HG03354 (cell line): Measurements from ENCODE around the gene RAB3C.

Source experiments
- ATAC-seq: cut with Tn5 transposase; IDR thresholded peaks from one replicate; pipeline ENCODE4 v1.9.1; 2021; ENCODE audit warnings: mild to moderate bottlenecking; ENCODE audit not compliant: unreplicated experiment, poor library complexity, severe bottlenecking

RAB3C gene

DNA sequence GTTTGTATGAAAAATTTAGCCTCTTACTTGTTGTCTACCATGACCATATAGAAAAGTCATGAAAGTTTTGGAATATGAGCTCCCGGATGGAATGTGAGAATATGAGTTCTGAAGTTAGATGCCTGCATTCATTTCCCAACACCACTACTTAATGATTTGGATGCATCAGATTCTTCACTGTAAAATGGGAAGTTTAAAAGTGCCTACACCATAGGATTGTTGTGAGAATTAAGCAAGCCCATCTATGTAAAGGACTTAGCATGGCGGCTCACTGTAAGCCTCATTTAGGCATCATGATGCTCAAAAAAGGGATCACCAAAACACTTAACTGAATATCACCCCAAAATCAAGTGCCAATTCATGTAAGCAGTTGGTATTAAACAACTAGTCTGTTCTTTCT, 177.3 kb downstream of the RAB3C start:
- peak; percentile 6 for ATAC-seq

DNA sequence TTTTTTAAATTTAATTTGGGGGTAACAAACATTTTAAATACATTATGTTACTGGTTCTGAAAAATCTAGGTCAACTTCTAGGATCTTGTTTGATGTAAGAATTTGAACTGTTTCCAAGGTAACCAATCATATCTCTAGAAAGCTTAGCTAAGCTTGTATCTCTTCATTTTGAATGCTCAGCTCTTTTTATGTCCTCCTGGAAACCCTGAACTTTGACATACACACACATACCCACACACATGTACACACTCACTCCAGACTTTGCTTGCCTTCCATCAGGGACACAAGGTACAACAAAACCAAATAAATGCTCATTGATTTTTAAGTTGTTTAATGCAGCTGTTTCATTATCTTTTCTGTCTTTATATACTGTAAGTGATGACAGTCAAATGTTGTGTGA, 178.5 kb downstream of the RAB3C start:
- no peak for ATAC-seq

DNA sequence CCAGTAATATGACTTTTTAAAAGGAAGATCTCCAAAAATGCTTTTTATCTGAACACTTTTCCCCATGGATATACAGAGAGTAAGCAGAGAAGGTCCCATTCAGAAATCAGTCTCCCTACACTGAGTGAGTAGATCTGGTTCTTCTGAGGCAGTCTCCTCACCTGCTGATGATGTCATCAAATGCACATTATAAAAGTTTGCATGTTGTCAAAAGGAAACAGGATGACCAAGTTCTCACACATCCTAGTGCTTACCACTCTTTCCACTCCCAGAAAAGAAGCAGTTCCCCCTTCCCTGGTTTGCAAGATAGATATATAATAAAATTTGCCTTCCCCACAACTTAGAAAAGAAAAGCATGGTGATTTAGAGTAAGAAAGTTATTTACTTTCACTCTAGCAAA, 180.5 kb downstream of the RAB3C start:
- ATAC-seq, result peak; percentile 36

DNA sequence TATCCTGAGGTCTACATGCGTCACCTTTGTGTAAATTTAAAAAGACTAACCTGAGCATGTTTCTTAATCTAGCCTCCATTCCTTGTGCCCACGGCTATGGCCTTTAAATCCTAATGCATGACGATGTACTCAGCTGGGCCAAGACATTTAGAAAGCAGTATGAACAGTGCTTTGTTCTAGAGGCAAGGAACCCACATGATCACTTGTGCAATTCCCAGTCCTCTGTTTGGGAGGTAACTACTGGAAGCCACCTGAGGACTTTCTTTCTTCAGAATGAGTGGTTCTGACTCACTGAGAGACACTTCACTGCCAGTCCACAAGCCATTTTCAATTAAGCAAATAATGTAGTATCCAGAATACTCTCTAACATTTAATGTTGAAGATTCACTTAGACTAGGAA, 181.3 kb downstream of the RAB3C start:
- no peak for ATAC-seq

DNA sequence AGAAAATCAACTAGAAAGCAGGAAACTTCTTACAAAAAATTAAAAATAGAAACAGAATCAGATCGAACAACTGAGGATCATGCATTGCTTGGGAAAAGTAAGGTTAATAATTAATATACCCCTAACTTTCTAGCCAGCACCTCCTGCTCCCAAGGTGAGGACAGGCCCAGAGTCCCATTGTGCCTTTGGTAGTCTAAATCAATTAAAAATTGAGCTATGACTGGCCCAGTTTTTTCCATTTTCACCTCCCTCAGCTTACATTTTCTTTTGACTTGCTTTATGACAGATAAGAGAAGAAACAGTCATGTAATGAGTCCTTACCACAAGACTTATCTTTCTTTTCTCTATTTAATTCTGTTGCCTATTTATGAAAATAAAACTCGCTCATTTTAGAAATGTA, 182.2 kb downstream of the RAB3C start:
- no peak for ATAC-seq

DNA sequence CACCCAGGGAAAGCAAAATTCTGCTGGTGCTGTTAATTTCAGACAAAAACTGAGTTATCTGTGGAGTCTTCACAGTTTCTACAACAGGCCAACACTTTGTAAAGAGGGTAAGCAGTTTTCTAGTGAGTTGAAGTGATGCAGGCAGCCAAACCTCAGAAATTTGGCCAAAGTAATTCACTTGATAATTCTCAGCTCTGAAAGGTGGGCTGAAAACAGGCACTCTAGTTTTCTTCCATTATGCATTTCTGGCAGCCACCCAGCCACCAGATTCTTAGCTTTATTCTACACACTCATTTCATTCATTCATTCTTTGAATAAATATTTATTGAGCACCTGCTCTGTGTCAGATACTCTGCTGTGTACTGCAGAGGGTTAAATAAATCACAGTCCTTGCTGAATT, 184.2 kb downstream of the RAB3C start:
- no peak for ATAC-seq

DNA sequence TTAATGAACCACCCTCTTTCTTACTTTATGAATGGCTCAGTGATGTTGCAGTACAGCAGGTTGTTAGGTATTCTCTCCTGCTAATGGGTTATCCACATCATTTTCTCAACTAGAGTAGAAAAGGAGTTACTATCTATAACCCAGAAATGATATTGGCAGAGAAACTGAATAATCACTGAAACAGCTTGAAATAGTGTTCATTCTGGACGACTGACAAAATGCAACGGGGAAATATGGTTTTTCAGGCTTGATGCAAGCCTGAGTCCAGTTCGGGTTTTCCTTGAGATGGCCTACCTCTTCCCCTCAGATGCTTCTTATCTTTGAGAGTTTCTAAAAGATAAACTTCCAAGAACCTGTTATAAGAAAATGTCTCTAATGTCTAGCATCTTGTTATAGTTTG, 187.3 kb downstream of the RAB3C start:
- ATAC-seq, result no peak

DNA sequence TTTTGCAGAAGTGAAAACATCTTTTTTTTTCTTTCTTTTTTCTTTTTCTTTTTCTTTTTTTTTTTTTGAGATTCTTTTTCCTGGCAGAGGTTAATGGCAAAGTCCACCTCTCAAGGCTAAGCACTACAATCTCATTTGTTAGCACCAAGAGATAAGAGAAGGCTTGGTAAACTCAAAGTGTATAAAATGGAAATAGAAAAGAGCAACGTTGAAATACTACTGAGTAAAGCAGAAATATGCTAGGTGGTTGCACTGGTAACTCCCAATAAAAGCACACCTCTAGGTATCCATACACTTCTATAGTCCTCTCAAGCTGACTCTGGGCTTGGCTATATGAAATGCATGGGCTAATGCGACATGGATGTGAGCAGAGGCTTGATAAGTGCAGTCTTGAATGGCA, 188.9 kb downstream of the RAB3C start:
- no peak for ATAC-seq

DNA sequence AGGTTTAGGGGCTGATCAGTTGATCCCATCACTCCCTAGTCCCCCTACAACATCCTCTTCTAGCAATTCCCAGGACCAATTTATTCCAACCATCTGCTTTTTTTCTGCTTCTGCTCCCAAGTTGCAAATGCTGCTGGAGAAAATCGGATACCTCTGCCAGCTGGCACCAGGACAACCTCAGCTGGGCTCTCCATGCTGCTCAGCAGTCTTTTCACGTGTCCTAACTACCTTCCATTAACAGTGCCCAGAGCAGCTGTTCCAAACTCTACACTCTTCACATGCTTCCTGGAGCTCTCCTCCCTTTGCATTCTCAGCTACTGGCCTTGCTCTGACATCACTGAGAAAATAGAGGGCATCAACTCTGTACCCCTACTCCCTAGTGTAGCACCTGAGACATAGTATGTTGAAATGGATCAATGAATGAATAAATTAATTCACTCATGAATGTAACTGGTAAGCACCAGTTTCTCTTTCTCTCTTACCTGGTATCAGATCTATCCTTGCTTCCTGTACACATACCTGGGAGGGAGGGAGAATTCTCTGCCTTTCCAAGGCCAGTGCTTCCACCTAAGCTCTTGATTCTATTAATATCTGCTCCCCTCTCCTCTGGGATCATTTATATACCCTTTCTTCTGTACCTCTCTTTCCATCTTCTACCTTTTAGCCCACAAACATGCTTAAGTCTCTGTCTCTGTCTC, 191.0 kb downstream of the RAB3C start:
- ATAC-seq, result no peak

DNA sequence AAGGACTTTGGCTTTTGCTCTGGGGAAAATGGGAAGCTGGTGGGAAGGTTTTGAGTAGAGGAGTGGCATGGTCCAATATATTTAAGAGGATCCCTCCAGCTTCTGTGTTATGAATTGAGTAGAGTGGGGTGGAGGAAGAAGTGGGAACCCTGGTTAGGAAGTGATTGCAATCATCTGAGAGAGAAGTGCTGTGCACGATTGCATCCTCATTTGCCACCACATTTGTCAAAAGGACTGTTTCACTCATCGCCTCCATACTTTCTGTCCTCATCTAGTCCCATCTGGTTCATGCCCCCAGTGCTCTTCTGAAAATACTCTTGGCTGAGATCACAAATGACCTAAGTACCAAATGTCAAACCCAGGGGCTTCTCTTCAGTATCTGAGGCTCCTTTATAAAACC, 192.1 kb downstream of the RAB3C start:
- ATAC-seq, result no peak

DNA sequence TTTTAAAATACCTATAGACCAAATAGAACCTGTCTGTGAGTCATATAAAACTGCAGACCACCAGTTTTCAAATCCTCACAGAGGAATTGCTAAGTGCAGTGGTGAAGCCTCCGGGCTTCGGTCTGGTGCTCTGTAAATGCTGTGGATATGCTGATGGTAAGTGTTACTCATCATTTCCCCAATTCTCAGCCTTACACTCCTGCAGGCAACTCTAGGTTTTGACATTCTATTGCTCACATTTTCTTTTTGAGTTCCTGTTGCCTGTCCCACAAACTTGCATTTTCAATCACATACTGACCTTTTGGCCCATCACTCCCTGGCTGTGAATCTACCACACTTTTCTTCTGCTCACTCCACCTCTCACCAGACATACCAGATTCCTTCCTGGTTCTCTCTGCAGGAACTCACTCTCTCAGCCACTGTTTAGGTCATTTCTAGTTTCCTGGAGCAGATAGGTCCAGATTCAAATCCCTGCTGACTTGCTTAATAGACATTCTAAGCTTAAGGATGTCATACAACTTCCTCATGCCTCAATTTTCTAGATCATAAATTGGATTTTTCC, 192.9 kb downstream of the RAB3C start:
- peak; percentile 67 for ATAC-seq

DNA sequence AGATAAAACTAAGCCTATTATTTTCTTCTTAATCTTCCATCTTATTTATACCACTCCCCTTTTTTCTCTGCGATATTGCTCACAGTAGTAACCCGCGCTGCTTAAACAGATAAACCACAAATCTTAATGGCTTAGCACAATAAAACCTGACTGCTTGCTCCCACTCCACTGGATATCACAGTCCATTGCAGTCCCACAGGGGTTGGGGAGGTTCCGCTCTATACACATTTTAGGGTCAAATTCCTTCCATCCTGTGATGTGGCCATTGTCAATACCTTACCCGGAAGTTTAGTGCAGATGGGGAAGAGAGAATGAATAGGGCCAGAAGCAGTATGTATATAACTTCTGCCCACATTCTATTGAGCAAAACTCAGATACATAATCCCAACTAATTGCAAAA, 193.7 kb downstream of the RAB3C start:
- no peak for ATAC-seq

DNA sequence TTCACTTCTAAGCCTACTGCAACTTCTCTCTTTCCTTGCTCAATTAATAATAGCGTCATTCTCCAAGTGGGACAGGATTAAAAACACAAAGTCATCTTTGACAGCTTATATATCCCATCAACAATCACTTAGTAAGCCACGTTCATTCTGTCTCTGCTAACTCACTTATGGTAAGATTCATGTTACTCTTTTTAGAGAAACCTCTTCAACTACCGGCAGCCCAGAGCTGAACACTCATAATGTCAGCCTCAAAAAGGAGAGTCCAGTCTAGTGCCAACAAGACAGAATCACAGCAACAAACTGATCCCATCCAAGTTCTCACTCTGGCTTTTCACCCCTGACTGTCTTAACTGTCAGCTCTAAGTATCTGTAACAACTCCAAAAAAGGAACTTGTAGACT, 196.0 kb downstream of the RAB3C start:
- ATAC-seq, result no peak

DNA sequence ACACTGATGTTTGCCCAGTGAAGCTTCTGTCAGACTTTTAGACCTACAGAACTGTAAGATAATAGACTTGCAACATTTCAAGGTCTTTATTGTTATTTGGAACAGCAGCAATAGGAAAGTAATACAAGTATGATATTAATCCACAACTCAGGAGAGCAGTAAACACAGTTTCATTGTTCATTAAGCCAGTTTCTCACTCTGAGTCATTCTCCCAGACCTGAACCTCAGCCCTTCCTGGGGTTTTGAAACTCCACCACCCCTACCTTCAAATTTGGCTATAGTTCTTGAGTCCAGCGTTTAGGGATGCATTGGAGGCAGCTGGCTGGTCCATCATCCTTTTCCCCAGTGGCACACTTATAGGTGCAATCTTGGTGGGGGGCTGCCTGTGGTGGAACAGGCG, 203.2 kb downstream of the RAB3C start:
- ATAC-seq, result peak; percentile 92

DNA sequence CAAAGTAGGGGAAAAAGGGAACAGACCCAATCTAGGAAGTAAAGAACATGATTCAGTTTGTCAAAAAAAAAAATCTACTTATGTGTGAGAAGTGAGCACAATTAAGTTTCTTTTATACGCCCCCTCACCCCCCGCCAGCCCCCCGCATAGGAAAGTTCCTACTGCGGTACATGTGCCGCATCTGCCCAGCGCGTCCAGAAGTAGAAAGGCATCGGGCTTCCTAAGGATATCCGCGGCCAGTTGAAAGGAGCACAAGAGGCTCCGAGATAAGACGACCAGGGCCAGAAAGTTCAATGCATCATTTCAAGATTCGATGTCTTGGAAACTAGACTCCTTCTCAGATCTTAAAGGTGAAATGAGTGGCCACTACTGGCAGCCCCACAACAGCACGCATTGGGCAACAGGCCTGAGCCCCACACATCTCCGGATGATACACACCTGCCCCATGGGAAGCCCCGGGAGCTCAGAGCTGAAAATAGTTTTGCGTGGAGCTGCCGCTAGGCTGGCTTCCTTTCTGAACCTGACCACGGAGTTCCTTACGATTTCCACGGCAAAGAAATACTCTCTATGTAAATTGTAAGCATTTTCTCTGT, 203.9 kb downstream of the RAB3C start:
- no peak for ATAC-seq

DNA sequence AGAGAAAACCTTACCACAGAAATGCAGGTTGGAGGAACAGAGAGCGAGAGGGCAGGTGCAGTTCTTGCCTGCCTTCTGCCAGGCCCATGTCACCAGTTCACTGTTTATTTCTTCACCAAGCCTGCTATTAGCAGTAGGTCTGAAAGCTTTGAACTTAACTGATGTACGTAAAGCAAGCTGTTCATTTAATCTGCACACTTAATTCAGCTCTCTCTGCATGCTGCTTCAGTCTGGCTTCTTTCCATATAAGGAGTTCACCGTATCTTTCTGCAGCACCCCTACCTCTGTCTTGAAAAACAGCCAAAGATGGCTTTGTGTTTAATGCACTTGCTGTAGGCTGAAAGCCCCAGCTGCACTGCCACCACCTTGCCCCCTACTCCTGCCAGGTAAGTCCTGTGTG, 205.1 kb downstream of the RAB3C start:
- ATAC-seq, result no peak

DNA sequence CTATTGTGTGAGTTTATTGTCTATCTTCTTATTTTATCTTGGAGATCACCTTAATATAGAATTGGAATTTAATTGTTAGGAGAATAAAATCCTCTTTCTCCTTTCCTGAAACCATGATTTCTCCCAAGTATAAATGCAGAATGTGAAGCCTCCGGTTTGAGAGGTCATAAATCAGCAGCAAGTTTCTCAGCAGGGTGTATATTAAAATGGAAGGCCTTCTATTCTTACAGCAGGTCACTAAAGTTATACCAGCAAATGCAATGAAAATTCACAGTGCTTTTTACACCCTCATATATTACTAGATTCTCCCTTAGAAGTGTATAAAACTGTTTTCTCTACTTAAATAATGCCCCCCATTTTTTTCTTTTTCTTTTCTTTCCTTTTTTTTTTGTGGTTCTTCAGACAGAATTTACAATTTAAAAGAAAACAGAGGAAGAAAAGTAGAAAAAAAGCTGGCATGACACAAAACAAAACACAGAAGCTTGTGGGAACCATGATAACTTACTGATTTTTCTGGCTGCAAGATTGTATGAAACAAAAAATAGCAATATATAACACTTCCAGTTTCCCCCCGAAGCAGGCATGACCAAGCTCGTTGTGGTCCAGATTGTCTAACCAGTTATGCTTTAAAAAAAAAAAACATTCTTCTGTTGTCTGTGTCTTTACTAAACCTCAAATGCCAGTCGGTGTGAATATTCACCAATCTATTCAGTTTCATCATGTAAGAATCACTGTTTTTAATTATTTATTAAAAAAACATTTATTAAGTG, 211.2 kb downstream of the RAB3C start:
- ATAC-seq, result no peak

DNA sequence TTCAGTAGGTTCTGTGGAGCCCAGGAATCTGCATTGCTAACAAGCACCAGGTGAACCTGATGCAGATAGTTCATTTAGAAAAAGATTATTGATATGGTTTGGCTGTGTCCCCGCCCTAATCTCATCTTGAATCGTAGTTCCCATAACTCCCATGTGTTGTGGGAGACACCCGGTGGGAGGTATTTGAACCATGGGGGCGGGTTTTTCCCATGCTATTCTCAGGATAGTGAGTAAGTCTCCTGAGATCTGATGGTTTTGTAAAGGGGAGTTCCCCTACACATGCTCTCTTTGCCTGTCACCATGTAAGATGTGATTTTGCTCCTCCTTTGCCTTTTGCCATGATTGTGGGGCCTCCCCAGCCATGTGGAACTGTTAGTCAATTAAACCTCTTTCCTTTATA, 212.0 kb downstream of the RAB3C start:
- peak; percentile 38 for ATAC-seq

DNA sequence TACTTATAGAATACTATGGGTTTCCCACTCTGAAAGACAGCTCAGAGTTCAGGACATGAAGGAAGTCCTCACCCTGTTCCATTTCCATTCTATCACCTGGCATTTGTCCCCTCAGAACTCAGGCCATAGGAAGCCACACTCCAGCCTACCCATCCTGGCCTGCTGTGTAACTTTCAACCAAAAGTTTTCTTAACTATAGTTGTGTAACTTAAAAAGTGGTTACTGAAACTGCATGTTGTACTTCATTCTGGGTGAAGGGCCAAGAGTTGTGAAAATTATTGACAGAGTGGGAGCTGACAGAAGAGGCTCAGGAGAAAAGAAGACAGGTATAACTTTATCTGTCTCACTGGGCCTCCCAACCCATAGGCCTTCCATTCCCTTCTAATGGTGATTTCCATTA, 212.5 kb downstream of the RAB3C start:
- ATAC-seq, result peak; percentile 47

DNA sequence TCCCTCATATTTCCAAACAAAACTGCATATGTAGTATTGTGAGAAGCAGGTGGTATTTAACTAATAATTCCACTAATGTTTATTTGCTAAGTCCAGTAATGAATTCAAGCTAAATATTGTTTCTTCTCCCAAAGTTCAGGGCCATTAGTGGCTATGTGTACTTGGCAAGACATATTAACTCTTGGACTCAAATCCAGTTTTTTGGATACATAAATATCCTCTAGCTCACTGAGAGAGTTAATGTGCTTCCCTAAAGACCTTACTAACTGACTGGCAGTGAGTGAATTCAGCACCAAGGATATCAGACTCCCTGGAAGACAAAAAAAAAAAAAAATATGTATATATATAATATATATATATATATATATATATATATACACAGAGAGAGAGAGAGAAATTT, 214.1 kb downstream of the RAB3C start:
- no peak for ATAC-seq

DNA sequence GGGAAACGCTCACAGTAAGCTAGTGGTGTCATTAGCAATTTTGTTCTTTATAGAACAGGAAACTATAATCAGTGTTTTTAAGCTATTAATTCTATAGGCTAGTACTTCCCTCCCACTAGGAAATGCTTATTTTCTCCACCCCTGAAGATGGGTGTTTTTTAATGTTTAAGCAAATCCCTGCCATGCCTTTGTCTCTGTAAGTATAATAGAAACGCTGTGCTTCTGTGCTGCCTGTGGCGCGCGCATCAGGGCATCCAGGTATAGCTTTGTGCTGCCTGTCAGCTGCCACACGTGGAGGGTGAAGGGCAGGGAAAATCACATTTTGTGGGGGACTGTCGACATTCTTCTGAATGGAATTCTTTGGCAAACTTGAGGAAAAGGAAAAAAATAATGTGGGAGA, 217.5 kb downstream of the RAB3C start:
- no peak for ATAC-seq
